ENCODE results near the gene PHACTR3.

GRCh38 chr20:59561228-59561605, 43.1 kb upstream of the PHACTR3 start:
- TF ChIP-seq REST (IDR thresholded peaks at IDR 0.05) (no peak), SREBF2 (IDR thresholded peaks at IDR 0.05) (no peak), RAD21 (conservative IDR thresholded peaks at IDR 0.05 in 1 of 2, IDR thresholded peaks at IDR 0.05 in 1 of 2) (no peak), JUN (IDR thresholded peaks at IDR 0.05) (no peak), EP300 (IDR thresholded peaks at IDR 0.05) (no peak), HOXB13 (CRISPR knock-in tag; IDR thresholded peaks at IDR 0.05; ENCODE audit: low read depth) (no peak), CBX2 (IDR thresholded peaks at IDR 0.05; ENCODE audit: borderline replicate concordance, low read depth) (no peak), CHD4 (IDR thresholded peaks at IDR 0.05; ENCODE audit: borderline replicate concordance) (no peak), E2F6 (IDR thresholded peaks at IDR 0.05; ENCODE audit: borderline replicate concordance, low read depth) (no peak), CBX8 (IDR thresholded peaks at IDR 0.05) (no peak)
- TF ChIP-seq, protein P1, sequence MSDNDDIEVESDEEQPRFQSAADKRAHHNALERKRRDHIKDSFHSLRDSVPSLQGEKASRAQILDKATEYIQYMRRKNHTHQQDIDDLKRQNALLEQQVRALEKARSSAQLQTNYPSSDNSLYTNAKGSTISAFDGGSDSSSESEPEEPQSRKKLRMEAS (IDR thresholded peaks at IDR 0.05), result no peak
- TF ChIP-seq, protein P2, sequence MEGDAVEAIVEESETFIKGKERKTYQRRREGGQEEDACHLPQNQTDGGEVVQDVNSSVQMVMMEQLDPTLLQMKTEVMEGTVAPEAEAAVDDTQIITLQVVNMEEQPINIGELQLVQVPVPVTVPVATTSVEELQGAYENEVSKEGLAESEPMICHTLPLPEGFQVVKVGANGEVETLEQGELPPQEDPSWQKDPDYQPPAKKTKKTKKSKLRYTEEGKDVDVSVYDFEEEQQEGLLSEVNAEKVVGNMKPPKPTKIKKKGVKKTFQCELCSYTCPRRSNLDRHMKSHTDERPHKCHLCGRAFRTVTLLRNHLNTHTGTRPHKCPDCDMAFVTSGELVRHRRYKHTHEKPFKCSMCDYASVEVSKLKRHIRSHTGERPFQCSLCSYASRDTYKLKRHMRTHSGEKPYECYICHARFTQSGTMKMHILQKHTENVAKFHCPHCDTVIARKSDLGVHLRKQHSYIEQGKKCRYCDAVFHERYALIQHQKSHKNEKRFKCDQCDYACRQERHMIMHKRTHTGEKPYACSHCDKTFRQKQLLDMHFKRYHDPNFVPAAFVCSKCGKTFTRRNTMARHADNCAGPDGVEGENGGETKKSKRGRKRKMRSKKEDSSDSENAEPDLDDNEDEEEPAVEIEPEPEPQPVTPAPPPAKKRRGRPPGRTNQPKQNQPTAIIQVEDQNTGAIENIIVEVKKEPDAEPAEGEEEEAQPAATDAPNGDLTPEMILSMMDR (IDR thresholded peaks at IDR 0.05), result no peak
- TF ChIP-seq, protein P3, sequence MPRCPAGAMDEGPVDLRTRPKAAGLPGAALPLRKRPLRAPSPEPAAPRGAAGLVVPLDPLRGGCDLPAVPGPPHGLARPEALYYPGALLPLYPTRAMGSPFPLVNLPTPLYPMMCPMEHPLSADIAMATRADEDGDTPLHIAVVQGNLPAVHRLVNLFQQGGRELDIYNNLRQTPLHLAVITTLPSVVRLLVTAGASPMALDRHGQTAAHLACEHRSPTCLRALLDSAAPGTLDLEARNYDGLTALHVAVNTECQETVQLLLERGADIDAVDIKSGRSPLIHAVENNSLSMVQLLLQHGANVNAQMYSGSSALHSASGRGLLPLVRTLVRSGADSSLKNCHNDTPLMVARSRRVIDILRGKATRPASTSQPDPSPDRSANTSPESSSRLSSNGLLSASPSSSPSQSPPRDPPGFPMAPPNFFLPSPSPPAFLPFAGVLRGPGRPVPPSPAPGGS (IDR thresholded peaks at IDR 0.05), result no peak

Data from A549 (cell line).